OCI-LY7 (cell line): ENCODE measurements around the gene PPFIA3. TPM values are rescaled to one million over a fixed set of nuclear protein-coding genes. Genes with fewer than 3 reads are reported as not detected.

Experiments used
- BruUV-seq: library from RNA; stranded (reverse); fragments of 400-500 nt; replicated peaks from 2 replicates; lab custom pipeline; 2021; lab: Mats Ljungman, UMichigan
- CTCF ChIA-PET: fragments of 300-600 bp; sonication (Branson Sonifier 250); formaldehyde crosslinking; loops from one replicate; lab custom pipeline; 2022; ENCODE audit warnings: antibody characterized with exemption; ENCODE audit not compliant: unreplicated experiment; lab: Charles Lee
- POLR2A ChIA-PET: fragments of 300-600 bp; sonication (Branson Sonifier 250); formaldehyde crosslinking; loops from one replicate; lab custom pipeline; 2022; ENCODE audit warnings: antibody characterized with exemption; lab: Charles Lee
- DNase-seq: peaks from one replicate; pipeline ENCODE4 v3.0.0-alpha.2; 2015; ENCODE audit warnings: low spot score
- H2AFZ ChIP-seq: fragments of 200-600 bp; sonication (generic), shearing (Covaris generic); 2 replicates; pipeline ENCODE4 v1.6.1; 2014; ENCODE audit warnings: mild to moderate bottlenecking, antibody characterized with exemption, low read length, moderate library complexity
- H3K27ac ChIP-seq: fragments of 200-600 bp; sonication (generic); 2 replicates; pipeline ENCODE4 v1.5.1; 2014; ENCODE audit warnings: mixed run types, low read depth, mild to moderate bottlenecking, moderate library complexity, low read length, inconsistent platforms; ENCODE audit not compliant: poor library complexity, severe bottlenecking
- H3K36me3 ChIP-seq: fragments of 200-600 bp; sonication (generic); 2 replicates; pipeline ENCODE4 v1.6.1; 2014; ENCODE audit warnings: mild to moderate bottlenecking, antibody characterized with exemption, low read length, moderate library complexity, mixed read lengths; ENCODE audit not compliant: insufficient read depth
- H3K4me1 ChIP-seq: fragments of 200-600 bp; sonication (generic); 2 replicates; pipeline ENCODE4 v1.5.1; 2014; ENCODE audit warnings: mild to moderate bottlenecking, low read length; ENCODE audit not compliant: insufficient read depth, poor library complexity, severe bottlenecking
- H3K4me2 ChIP-seq: fragments of 200-600 bp; sonication (generic); 2 replicates; pipeline ENCODE4 v1.6.1; 2014; ENCODE audit warnings: mild to moderate bottlenecking, low read length
- H3K4me3 ChIP-seq: fragments of 200-600 bp; sonication (generic); 2 replicates; pipeline ENCODE4 v1.5.1; 2014; ENCODE audit warnings: mild to moderate bottlenecking, low read depth, low read length; ENCODE audit not compliant: poor library complexity, severe bottlenecking
- H3K79me2 ChIP-seq: fragments of 200-600 bp; sonication (generic); 2 replicates; pipeline ENCODE4 v1.6.1; 2016; ENCODE audit warnings: low read depth, mild to moderate bottlenecking, low read length, moderate library complexity, mixed read lengths; ENCODE audit not compliant: insufficient read depth
- H3K9me2 ChIP-seq: fragments of 200-600 bp; sonication (generic); 2 replicates; pipeline ENCODE4 v1.6.1; 2016; ENCODE audit warnings: mild to moderate bottlenecking, low read length, mixed read lengths; ENCODE audit not compliant: insufficient read depth
- H3K9me3 ChIP-seq: fragments of 200-600 bp; sonication (generic); 2 replicates; pipeline ENCODE4 v1.6.1; 2014; ENCODE audit warnings: mild to moderate bottlenecking, mixed run types, low read length, mixed read lengths
- H4K20me1 ChIP-seq: fragments of 200-600 bp; sonication (generic); 2 replicates; pipeline ENCODE4 v1.6.1; 2014; ENCODE audit warnings: mild to moderate bottlenecking, antibody characterized with exemption, low read length, moderate library complexity, mixed read lengths; ENCODE audit not compliant: insufficient read depth
- EZH2phosphoT487 ChIP-seq: fragments of 200-600 bp; sonication (generic); IDR thresholded peaks from 2 replicates; pipeline ENCODE4 v1.6.1; 2018; ENCODE audit warnings: low read depth, borderline replicate concordance, mild to moderate bottlenecking, mixed run types, antibody characterized with exemption, low read length, moderate library complexity, mixed read lengths
- intact Hi-C: fragments of 100-400 bp; cut with micrococcal nuclease; formaldehyde crosslinking; loops from one replicate; pipeline ENCODE4 v1.10.0; 2022; ENCODE audit not compliant: unreplicated experiment
- total RNA-seq, 2 experiments: library from RNA; depleted of rRNA in 1 of 2; stranded (reverse); fragments of >200 nt in 1 of 2; shearing (Covaris generic) in 1 of 2; gene quantifications; 2 replicates each; pipeline ENCODE4 v1.2.3, GENCODE V29; 2014 to 2022
- TF ChIP-seq, protein P1 (sequence below): fragments of 200-600 bp; sonication (generic); conservative IDR thresholded peaks from 2 replicates; pipeline ENCODE4 v1.5.1; 2014; ENCODE audit warnings: mild to moderate bottlenecking, antibody characterized with exemption, low read length, moderate library complexity, mixed read lengths

The PPFIA3 gene
- total RNA-seq, 2 experiments from 2014 or later, result 17.8 to 21.2 TPM

DNA sequence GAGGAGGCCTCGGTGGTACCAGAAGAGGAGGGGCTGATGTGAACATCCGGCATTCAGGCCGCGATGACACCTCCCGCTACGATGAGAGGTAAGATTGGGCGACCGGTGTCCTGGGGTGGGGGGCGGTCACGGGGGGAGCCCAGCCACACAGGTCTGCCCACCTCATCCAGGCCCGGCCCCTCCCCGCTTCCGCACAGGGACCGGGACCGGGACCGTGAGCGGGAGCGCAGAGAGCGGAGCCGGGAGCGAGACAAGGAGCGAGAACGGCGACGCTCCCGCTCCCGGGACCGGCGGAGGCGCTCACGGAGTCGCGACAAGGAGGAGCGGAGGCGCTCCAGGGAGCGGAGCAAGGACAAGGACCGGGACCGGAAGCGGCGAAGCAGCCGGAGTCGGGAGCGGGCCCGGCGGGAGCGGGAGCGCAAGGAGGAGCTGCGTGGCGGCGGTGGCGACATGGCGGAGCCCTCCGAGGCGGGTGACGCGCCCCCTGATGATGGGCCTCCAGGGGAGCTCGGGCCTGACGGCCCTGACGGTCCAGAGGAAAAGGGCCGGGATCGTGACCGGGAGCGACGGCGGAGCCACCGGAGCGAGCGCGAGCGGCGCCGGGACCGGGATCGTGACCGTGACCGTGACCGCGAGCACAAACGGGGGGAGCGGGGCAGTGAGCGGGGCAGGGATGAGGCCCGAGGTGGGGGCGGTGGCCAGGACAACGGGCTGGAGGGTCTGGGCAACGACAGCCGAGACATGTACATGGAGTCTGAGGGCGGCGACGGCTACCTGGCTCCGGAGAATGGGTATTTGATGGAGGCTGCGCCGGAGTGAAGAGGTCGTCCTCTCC, 11.5 kb upstream of the PPFIA3 start:
- H4K20me1 ChIP-seq, result no peaks in the 10 kb centered on the region
- no peak for TF ChIP-seq EZH2phosphoT487
- TF ChIP-seq, protein P1, sequence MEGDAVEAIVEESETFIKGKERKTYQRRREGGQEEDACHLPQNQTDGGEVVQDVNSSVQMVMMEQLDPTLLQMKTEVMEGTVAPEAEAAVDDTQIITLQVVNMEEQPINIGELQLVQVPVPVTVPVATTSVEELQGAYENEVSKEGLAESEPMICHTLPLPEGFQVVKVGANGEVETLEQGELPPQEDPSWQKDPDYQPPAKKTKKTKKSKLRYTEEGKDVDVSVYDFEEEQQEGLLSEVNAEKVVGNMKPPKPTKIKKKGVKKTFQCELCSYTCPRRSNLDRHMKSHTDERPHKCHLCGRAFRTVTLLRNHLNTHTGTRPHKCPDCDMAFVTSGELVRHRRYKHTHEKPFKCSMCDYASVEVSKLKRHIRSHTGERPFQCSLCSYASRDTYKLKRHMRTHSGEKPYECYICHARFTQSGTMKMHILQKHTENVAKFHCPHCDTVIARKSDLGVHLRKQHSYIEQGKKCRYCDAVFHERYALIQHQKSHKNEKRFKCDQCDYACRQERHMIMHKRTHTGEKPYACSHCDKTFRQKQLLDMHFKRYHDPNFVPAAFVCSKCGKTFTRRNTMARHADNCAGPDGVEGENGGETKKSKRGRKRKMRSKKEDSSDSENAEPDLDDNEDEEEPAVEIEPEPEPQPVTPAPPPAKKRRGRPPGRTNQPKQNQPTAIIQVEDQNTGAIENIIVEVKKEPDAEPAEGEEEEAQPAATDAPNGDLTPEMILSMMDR, result no peak
- no peak overlapping the region for H3K4me2 ChIP-seq
- no peak overlapping the region for H3K4me3 ChIP-seq
- ChIA-PET POLR2A (no interaction called here), CTCF (no interaction called here)
- H3K4me1 ChIP-seq, result no peaks in the 10 kb centered on the region
- TSS peak; percentile 91 for BruUV-seq
- H2AFZ ChIP-seq, result no peak overlapping the region
- no peak for DNase-seq
- no peak overlapping the region for H3K27ac ChIP-seq
- H3K36me3 ChIP-seq, result peaks cover 72% of the 10 kb centered on the region
- H3K9me3 ChIP-seq, result no peaks in the 10 kb centered on the region
- H3K79me2 ChIP-seq, result no peaks in the 10 kb centered on the region
- intact Hi-C loops, result no loop called here
- no peaks in the 10 kb centered on the region for H3K9me2 ChIP-seq

DNA sequence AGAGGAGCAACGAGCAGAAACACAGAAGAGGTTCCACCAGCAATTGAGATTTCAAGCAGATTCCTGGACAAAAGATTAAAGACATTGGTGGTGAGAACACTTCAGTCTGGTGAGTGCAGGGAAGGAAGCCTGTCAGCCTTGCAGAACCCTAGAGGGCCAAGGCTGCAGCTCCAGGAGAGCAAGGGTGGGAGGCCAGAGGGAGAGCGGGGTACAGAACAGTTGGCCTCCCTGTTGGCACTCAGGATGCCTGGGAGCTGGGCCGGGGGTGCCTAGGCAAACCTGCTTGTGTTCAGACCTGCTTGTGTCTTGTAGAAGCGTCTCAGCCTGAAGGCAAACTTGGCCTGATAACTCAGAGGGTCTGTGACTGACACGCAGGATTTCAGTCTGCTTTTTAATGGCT, 10.3 kb upstream of the PPFIA3 start:
- Histone ChIP-seq H3K79me2 (no peaks in the 10 kb centered on the region), H4K20me1 (no peaks in the 10 kb centered on the region), H3K9me2 (no peaks in the 10 kb centered on the region), H3K4me2 (no peak overlapping the region), H3K36me3 (peaks cover 60% of the 10 kb centered on the region), H3K4me3 (no peak overlapping the region), H2AFZ (no peak overlapping the region), H3K27ac (no peak overlapping the region), H3K9me3 (no peaks in the 10 kb centered on the region), H3K4me1 (peaks cover 5% of the 10 kb centered on the region)
- ChIA-PET CTCF (no interaction called here), POLR2A (no interaction called here)
- intact Hi-C loops, result no loop called here
- no peak for TF ChIP-seq EZH2phosphoT487
- TF ChIP-seq, protein P1, result no peak
- DNase-seq, result no peak
- no TSS peak for BruUV-seq

DNA sequence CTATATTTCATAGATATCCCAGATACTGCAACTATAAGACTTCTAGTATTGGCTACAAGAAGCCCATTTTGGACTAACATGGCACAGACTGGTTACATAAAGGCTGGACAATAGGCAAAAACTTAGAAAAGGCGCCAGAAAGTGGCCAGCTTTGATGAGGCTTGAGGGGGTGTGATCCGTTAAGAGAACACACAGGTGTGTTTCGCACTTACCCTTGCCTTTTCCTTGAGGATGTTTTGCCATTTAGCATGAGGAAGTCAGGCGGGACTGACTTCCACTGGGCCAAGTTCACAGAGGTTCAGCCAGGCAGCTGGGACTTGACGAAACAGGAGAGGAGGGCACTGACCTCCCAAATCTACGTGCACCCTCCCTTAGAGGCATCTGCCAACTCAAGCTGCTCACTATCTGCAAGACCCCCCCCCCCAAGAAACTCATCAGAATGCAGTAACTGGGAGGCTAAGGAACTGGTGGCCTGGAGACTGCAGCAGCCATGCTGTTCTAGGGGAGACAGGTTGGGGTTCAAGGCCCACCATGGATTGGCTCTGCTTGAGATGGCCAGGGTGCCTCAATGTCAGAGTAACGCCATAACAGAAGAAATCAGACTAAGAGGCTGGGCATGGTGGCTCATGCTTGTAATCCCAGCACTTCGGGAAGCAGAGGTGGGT, 9.6 kb upstream of the PPFIA3 start:
- Histone ChIP-seq H2AFZ (no peak overlapping the region), H3K4me3 (no peak overlapping the region), H3K4me2 (no peak overlapping the region), H3K9me2 (no peaks in the 10 kb centered on the region), H3K79me2 (no peaks in the 10 kb centered on the region), H3K4me1 (peaks cover 5% of the 10 kb centered on the region), H3K27ac (no peak overlapping the region), H4K20me1 (no peaks in the 10 kb centered on the region), H3K9me3 (no peaks in the 10 kb centered on the region), H3K36me3 (peaks cover 53% of the 10 kb centered on the region)
- no TSS peak for BruUV-seq
- POLR2A ChIA-PET, result no interaction called here
- intact Hi-C loops, result no loop called here
- no peak for DNase-seq
- CTCF ChIA-PET, result no interaction called here
- TF ChIP-seq, protein P1, result no peak
- TF ChIP-seq EZH2phosphoT487, result no peak
